Caco-2 (cell line): ENCODE data around the gene ACSL1. TPM values are rescaled to one million over a fixed set of nuclear protein-coding genes. Genes with fewer than 3 reads are reported as not detected.

ENCODE experiments used
- BruUV-seq: library from RNA; stranded (reverse); fragments of 400-500 nt; replicated peaks from 2 replicates; lab custom pipeline; 2021; lab: Mats Ljungman, UMichigan
- CTCF ChIA-PET: fragments of 300-600 bp; sonication (Branson Sonifier 250); formaldehyde crosslinking; loops from one replicate; lab custom pipeline; 2022; ENCODE audit warnings: antibody characterized with exemption; lab: Charles Lee
- POLR2A ChIA-PET: fragments of 300-600 bp; sonication (Branson Sonifier 250); formaldehyde crosslinking; loops from one replicate; lab custom pipeline; 2022; ENCODE audit warnings: antibody characterized with exemption; lab: Charles Lee
- DNase-seq, 2 experiments: peaks; one replicate each; pipeline versions ENCODE4 v3.0.0 to v3.0.0-alpha.2; 2020 to 2022
- H3K27me3 ChIP-seq: replicated peaks from 2 replicates; pipeline ENCODE4 v1.6.0; 2011; ENCODE audit warnings: low read length; ENCODE audit not compliant: control insufficient read depth, insufficient read depth
- H3K36me3 ChIP-seq: 2 replicates; pipeline ENCODE4 v1.5.1; 2011; ENCODE audit warnings: low read length; ENCODE audit not compliant: control insufficient read depth, insufficient read depth
- H3K4me1 ChIP-seq: fragments of 250-450 bp; sonication (Bioruptor Pico); 2 replicates; pipeline ENCODE4 v1.5.1; 2020; ENCODE audit warnings: mild to moderate bottlenecking
- H3K4me3 ChIP-seq: 2 replicates; pipeline ENCODE4 v1.5.1; 2011; ENCODE audit warnings: low read depth, mild to moderate bottlenecking, control low read depth, low read length
- H3K9me3 ChIP-seq: fragments of 250-450 bp; sonication (Bioruptor Pico); 2 replicates; pipeline ENCODE4 v1.5.1; 2020; ENCODE audit warnings: mild to moderate bottlenecking, moderate library complexity
- H3K27ac Mint-ChIP-seq: one replicate; pipeline ENCODE4 v1.8.0; 2022; ENCODE audit warnings: mixed read lengths; ENCODE audit not compliant: unreplicated experiment
- H3K27me3 Mint-ChIP-seq: one replicate; pipeline ENCODE4 v1.8.0; 2022; ENCODE audit warnings: mixed read lengths; ENCODE audit not compliant: insufficient read depth, unreplicated experiment
- H3K36me3 Mint-ChIP-seq: one replicate; pipeline ENCODE4 v1.8.0; 2022; ENCODE audit warnings: mild to moderate bottlenecking, mixed read lengths; ENCODE audit not compliant: insufficient read depth, unreplicated experiment
- H3K4me1 Mint-ChIP-seq: one replicate; pipeline ENCODE4 v1.8.0; 2022; ENCODE audit warnings: low read depth, mixed read lengths; ENCODE audit not compliant: unreplicated experiment
- H3K4me3 Mint-ChIP-seq: one replicate; pipeline ENCODE4 v1.8.0; 2022; ENCODE audit warnings: mild to moderate bottlenecking, moderate library complexity, mixed read lengths; ENCODE audit not compliant: unreplicated experiment
- H3K9me3 Mint-ChIP-seq: one replicate; pipeline ENCODE4 v1.8.0; 2022; ENCODE audit warnings: mixed read lengths; ENCODE audit not compliant: unreplicated experiment
- CTCF ChIP-seq, 2 experiments: fragments of 200-600 bp in 1 of 2; IDR thresholded peaks; 1 replicate in 1 of 2; 2 replicates in 1 of 2; pipeline versions ENCODE4 v1.5.1 to v1.8.0; 2011 to 2022; ENCODE audit warnings: antibody characterized with exemption in 1 of 2, control low read depth in 1 of 2, inconsistent platforms in 1 of 2, low read depth in 1 of 2, low read length in 1 of 2, mild to moderate bottlenecking in 1 of 2, moderate library complexity in 1 of 2; ENCODE audit not compliant: insufficient read depth in 1 of 2, severe bottlenecking in 1 of 2, unreplicated experiment in 1 of 2
- intact Hi-C: fragments of 100-400 bp; cut with micrococcal nuclease; formaldehyde crosslinking; loops from one replicate; pipeline ENCODE4 v1.10.0; 2022; ENCODE audit not compliant: unreplicated experiment
- total RNA-seq: library from RNA; stranded (reverse); gene quantifications from 2 replicates; pipeline ENCODE4 v1.2.3, GENCODE V29; 2022

The ACSL1 gene
- total RNA-seq, 1 experiment from 2014 or later = 100 TPM

DNA sequence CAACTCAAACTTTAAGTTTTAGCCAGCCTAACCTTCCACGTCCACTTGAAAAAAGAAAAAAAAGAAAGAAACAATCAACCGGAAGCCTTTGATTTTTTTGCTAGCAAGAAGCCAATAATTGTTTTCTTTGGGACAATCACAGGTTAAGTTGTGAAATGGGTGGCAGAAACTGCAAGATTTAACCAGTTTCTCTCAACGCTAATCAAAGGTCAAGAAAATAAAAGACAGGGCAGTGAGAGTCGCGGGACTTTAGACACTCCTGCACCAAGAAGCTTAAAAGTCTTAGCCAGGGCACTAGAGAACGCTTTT lies 1.0 kb downstream of the ACSL1 start:
- Mint-ChIP-seq H3K36me3 (peaks cover 7% of the 10 kb centered on the region), H3K27me3 (no peaks in the 10 kb centered on the region), H3K4me1 (peaks cover 7% of the 10 kb centered on the region)

DNA sequence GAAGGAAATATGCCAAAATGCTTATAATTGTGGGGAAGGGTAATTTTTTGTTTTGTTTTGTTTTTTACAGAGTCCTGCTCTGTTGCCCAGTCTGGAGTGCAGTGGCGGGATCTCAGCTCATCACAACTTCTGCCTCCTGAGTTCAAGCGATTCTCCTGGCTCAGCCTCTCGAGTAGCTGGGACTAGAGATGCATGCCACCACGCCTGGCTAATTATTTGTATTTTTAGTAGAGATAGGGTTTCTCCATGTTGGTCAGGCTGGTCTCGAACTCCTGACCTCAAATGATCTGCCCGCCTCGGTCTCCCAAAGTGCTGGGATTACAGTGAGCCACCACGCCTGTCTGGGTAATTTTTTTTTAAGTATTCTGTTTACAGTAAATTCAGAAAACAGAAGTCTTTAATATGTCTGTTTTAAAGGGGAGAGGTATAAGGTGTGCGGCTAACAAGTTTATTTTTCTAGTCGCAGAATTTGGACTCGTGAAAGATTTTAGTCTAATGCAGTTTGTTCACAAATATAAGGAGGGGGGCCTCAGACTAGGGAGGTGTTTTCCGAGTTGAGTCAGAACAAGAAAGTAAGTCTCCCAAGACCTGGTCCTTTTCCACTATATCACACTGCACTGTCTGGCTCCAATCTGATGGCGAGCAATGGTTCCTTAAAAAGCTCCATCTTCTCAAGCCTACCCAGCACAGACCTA lies 1.5 kb downstream of the ACSL1 start:
- peak overlapping the region; percentile 92 for H3K4me3 Mint-ChIP-seq
- H3K27ac Mint-ChIP-seq = peak overlapping the region; percentile 62
- ChIA-PET POLR2A (no interaction called here), CTCF (interaction anchor here (0.6 kb wide), 1 partner anchor 10 kb away, joined by 3 read pairs; no protein-coding TSS in a partner anchor)
- H3K36me3 Mint-ChIP-seq = peaks cover 7% of the 10 kb centered on the region
- no peaks in the 10 kb centered on the region for H3K27me3 Mint-ChIP-seq
- Histone ChIP-seq H3K4me3 (peak overlapping the region; percentile 42), H3K9me3 (no peaks in the 10 kb centered on the region), H3K27me3 (no peaks in the 10 kb centered on the region), H3K4me1 (peaks cover 13% of the 10 kb centered on the region), H3K36me3 (no peaks in the 10 kb centered on the region)
- BruUV-seq = no TSS peak
- intact Hi-C loops = no loop called here
- H3K4me1 Mint-ChIP-seq = peaks cover 7% of the 10 kb centered on the region
- no peak for DNase-seq
- TF ChIP-seq CTCF (IDR thresholded peaks at IDR 0.05; ENCODE audit: insufficient read depth in 1 of 2, low read depth in 1 of 2, low read length in 1 of 2, severe bottlenecking in 1 of 2, unreplicated experiment in 1 of 2) = no peak
- no peaks in the 10 kb centered on the region for H3K9me3 Mint-ChIP-seq

More for the DNA sequence above, 1.0 kb downstream of the ACSL1 start:
- no peaks in the 10 kb centered on the region for H3K36me3 ChIP-seq
- DNase-seq = no peak
- Mint-ChIP-seq H3K27ac (peak overlapping the region; percentile 62), H3K4me3 (peak overlapping the region; percentile 92), H3K9me3 (no peaks in the 10 kb centered on the region)
- CTCF ChIA-PET = no interaction called here
- peaks cover 13% of the 10 kb centered on the region for H3K4me1 ChIP-seq
- TF ChIP-seq CTCF (IDR thresholded peaks at IDR 0.05; ENCODE audit: insufficient read depth in 1 of 2, low read depth in 1 of 2, low read length in 1 of 2, severe bottlenecking in 1 of 2, unreplicated experiment in 1 of 2) = no peak
- BruUV-seq = TSS peak; percentile 45
- POLR2A ChIA-PET = no interaction called here
- no peaks in the 10 kb centered on the region for H3K9me3 ChIP-seq
- no peaks in the 10 kb centered on the region for H3K27me3 ChIP-seq
- intact Hi-C loops = no loop called here
- peak overlapping the region; percentile 42 for H3K4me3 ChIP-seq

DNA sequence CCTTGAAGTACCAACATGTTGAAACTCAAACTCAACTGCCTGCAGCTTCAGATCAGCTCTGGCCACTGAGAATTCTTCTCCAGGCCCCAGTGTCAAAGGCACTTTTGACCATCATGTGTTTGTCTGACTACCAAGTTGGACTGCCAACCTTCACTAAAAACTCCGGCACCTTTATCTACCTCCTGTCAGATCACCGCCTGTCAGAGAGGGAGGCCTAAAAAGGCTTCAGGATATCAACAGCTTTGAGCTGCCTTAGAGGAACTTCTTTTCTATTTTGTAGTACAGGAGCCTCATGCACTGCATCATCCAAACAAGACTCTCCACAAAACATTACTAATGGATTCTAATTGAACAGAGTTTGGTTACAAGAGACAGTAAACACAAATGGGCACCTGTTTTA lies 2.8 kb downstream of the ACSL1 start:
- Mint-ChIP-seq H3K27ac (no peak overlapping the region), H3K9me3 (no peaks in the 10 kb centered on the region), H3K4me3 (no peak overlapping the region), H3K4me1 (peaks cover 12% of the 10 kb centered on the region), H3K27me3 (no peaks in the 10 kb centered on the region), H3K36me3 (peaks cover 7% of the 10 kb centered on the region)
- BruUV-seq = no TSS peak
- H3K4me3 ChIP-seq = no peak overlapping the region
- no peaks in the 10 kb centered on the region for H3K9me3 ChIP-seq
- no peak for TF ChIP-seq CTCF (IDR thresholded peaks at IDR 0.05; ENCODE audit: insufficient read depth in 1 of 2, low read depth in 1 of 2, low read length in 1 of 2, severe bottlenecking in 1 of 2, unreplicated experiment in 1 of 2)
- H3K27me3 ChIP-seq = no peaks in the 10 kb centered on the region
- peaks cover 20% of the 10 kb centered on the region for H3K4me1 ChIP-seq
- intact Hi-C loops = no loop called here
- H3K36me3 ChIP-seq = no peaks in the 10 kb centered on the region
- CTCF ChIA-PET = no interaction called here
- no peak for DNase-seq
- POLR2A ChIA-PET = no interaction called here
